Activated CD8-positive, alpha-beta T cell treated with anti-CD3 and anti-CD28 coated beads, Interleukin-2, amount 10 ng/mL, durations not matched to agents 7 days and 5 days (primary cell): ENCODE data around the gene CBR4. TPM values are rescaled to one million over a fixed set of nuclear protein-coding genes. Genes with fewer than 3 reads are reported as not detected.
"Not testable (repeated sequence)": the region's sequence is repeated elsewhere in the genome, so short reads cannot be mapped to it uniquely, and the experiment has no call there.

ENCODE experiments used
- ATAC-seq: fragments of 150-1000 bp; cut with Tn5 transposase; one replicate; pipeline ENCODE4 v1.10.0; 2021; ENCODE audit warnings: moderate library complexity
- CTCF ChIA-PET: fragments of 350-600 bp; sonication (Branson Sonifier 250); formaldehyde crosslinking; loops from one replicate; lab custom pipeline; 2021; ENCODE audit warnings: antibody characterized with exemption; lab: Charles Lee
- POLR2A ChIA-PET: fragments of 350-600 bp; sonication (Branson Sonifier 250); formaldehyde crosslinking; loops from one replicate; lab custom pipeline; 2021; ENCODE audit warnings: antibody characterized with exemption; lab: Charles Lee
- DNase-seq: peaks from one replicate; pipeline ENCODE4 v3.0.0-alpha.2; 2020
- H3K27ac Mint-ChIP-seq: one replicate; pipeline ENCODE4 v1.8.0; 2021; ENCODE audit warnings: mild to moderate bottlenecking, mixed read lengths
- H3K27me3 Mint-ChIP-seq: one replicate; pipeline ENCODE4 v1.8.0; 2021; ENCODE audit warnings: low read depth, mixed read lengths
- H3K36me3 Mint-ChIP-seq: one replicate; pipeline ENCODE4 v1.8.0; 2021; ENCODE audit warnings: low read depth, mixed read lengths
- H3K4me1 Mint-ChIP-seq: one replicate; pipeline ENCODE4 v1.8.0; 2021; ENCODE audit warnings: low read depth, mixed read lengths
- H3K4me3 Mint-ChIP-seq: one replicate; pipeline ENCODE4 v1.8.0; 2021; ENCODE audit warnings: mild to moderate bottlenecking, mixed read lengths
- H3K9me3 Mint-ChIP-seq: one replicate; pipeline ENCODE4 v1.8.0; 2022; ENCODE audit warnings: mixed read lengths; ENCODE audit not compliant: insufficient read depth
- total RNA-seq, 2 experiments: library from RNA; stranded (reverse); gene quantifications; one replicate each; pipeline ENCODE4 v1.2.3, GENCODE V29; 2021

The CBR4 gene
- total RNA-seq, 2 experiments from 2014 or later, result 11.6 to 11.7 TPM

GRCh38 chr4:169009286-169010124 is 550 bp downstream of the CBR4 start:
- CTCF ChIA-PET, result interaction anchor here (0.8 to 1.9 kb wide), 12 partner anchors 14 to 603 kb away, joined by 3 to 6 read pairs (median 3); partner anchors contain the start of gene NEK1
- Mint-ChIP-seq H3K27ac (peak overlapping the region; percentile 96), H3K4me1 (peaks cover 32% of the 10 kb centered on the region), H3K9me3 (no peaks in the 10 kb centered on the region), H3K4me3 (peak overlapping the region; percentile 83), H3K27me3 (peaks cover 5% of the 10 kb centered on the region), H3K36me3 (peaks cover 7% of the 10 kb centered on the region)
- peak; percentile 49 for ATAC-seq
- DNase-seq, result peak; percentile 66
- POLR2A ChIA-PET, result interaction anchor here (0.6 to 1.6 kb wide), 5 partner anchors 18 to 691 kb away, joined by 3 to 8 read pairs (median 4); partner anchors contain the start of gene DDX60

- Mint-ChIP-seq H3K4me3 (no peak overlapping the region), H3K9me3 (no peaks in the 10 kb centered on the region), H3K27me3 (no peaks in the 10 kb centered on the region), H3K27ac (no peak overlapping the region), H3K4me1 (peaks cover 23% of the 10 kb centered on the region), H3K36me3 (peaks cover 26% of the 10 kb centered on the region)
- no peak for DNase-seq
- POLR2A ChIA-PET, result no interaction called here
- CTCF ChIA-PET, result interaction anchor here (0.6 to 2.3 kb wide), 3 partner anchors 9 to 82 kb away, joined by 3 to 8 read pairs (median 6); no protein-coding TSS in a partner anchor
- no peak for ATAC-seq
Observed at GRCh38 chr4:169005453-169006099, 4.5 kb downstream of the CBR4 start.

DNA sequence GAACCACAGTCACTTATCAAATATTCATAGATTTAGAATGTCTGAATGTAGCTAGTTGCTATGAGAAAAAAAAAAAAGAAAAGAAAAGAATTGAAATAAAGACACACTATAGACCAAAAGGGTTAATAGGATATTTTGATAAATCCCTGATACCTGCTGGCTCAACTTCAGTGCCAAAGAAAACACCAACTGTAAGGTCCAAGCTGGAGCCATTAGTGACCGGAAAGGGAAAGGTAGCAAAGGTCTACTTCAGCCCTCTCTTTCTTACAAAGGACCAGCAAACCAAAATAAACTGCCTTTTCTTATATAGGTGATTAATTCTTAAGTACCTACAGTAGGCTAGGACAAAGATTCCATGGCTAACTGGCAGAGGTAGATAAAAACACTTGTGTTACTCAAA is 9.7 kb downstream of the CBR4 start:
- no peaks in the 10 kb centered on the region for H3K4me1 Mint-ChIP-seq
- peaks cover 27% of the 10 kb centered on the region for H3K36me3 Mint-ChIP-seq
- DNase-seq, result no peak
- ChIA-PET POLR2A (no interaction called here), CTCF (interaction anchor here (0.6 to 1.6 kb wide), 3 partner anchors 8 to 211 kb away, joined by 3 to 4 read pairs (median 3); no protein-coding TSS in a partner anchor)
- no peaks in the 10 kb centered on the region for H3K27me3 Mint-ChIP-seq
- no peak overlapping the region for H3K4me3 Mint-ChIP-seq
- no peak overlapping the region for H3K27ac Mint-ChIP-seq
- no peak for ATAC-seq
- no peaks in the 10 kb centered on the region for H3K9me3 Mint-ChIP-seq

DNA sequence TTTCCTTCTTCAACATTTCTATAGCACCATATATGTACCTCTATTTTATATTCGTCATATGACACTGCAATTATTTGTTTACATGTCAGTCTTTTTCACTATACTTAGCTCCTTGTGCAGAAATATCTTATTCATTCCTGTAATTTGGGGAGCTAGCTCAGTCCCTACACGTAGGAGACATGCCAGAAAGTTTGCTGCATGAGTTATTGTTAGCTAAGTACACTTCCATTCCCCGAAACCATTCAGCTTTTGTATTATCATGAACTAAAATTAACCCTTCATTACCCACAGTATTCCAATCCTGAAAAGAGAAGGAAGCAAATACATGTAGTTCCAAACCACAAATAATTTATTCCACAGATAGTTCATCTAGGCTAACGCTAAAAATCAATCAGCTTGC is 10.2 kb downstream of the CBR4 start:
- Mint-ChIP-seq H3K27me3 (no peaks in the 10 kb centered on the region), H3K9me3 (no peaks in the 10 kb centered on the region), H3K4me3 (no peak overlapping the region), H3K36me3 (peaks cover 27% of the 10 kb centered on the region), H3K27ac (no peak overlapping the region), H3K4me1 (no peaks in the 10 kb centered on the region)
- ATAC-seq, result no peak
- CTCF ChIA-PET, result interaction anchor here (1.2 to 2.2 kb wide), 3 partner anchors 8 to 77 kb away, joined by 3 to 10 read pairs (median 3); no protein-coding TSS in a partner anchor
- DNase-seq, result no peak
- POLR2A ChIA-PET, result no interaction called here

DNA sequence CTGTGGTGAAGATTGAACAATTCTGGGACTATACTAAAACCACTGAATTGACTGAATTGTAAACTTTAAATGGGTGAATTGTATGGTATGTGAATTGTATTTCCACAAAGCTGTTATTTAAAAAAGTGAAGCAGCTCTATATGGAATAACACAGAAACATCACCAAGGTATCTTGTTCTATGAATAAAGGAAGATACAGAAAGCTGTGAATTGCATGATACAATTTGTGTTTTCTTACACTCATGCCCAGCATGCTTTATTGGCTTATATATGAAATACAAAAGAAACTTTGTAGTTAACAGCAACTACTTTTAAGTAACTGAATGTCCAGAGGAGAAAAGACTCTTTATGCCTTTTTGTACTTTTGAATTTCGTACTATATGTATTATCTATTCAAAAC is 11.5 kb downstream of the CBR4 start:
- no peak overlapping the region for H3K27ac Mint-ChIP-seq
- POLR2A ChIA-PET, result no interaction called here

GRCh38 chr4:168995537-168996295 is 14.3 kb downstream of the CBR4 start:
- no peak for DNase-seq
- Mint-ChIP-seq H3K27ac (no peak overlapping the region), H3K4me3 (no peak overlapping the region), H3K36me3 (peaks cover 9% of the 10 kb centered on the region), H3K9me3 (no peaks in the 10 kb centered on the region), H3K4me1 (no peaks in the 10 kb centered on the region), H3K27me3 (no peaks in the 10 kb centered on the region)
- ChIA-PET POLR2A (no interaction called here), CTCF (interaction anchor here (1.1 to 1.5 kb wide), 3 partner anchors 10 to 569 kb away, joined by 3 to 6 read pairs (median 3); no protein-coding TSS in a partner anchor)
- no peak for ATAC-seq

More for the DNA sequence above, 11.5 kb downstream of the CBR4 start:
- Mint-ChIP-seq H3K4me3 (no peak overlapping the region), H3K27me3 (no peaks in the 10 kb centered on the region), H3K36me3 (peaks cover 22% of the 10 kb centered on the region), H3K4me1 (no peaks in the 10 kb centered on the region), H3K9me3 (no peaks in the 10 kb centered on the region)
- CTCF ChIA-PET, result interaction anchor here (2.2 kb wide), 1 partner anchor 75 kb away, joined by 10 read pairs; no protein-coding TSS in a partner anchor
- DNase-seq (no peak), ATAC-seq (no peak)

GRCh38 chr4:168994958-168995357 is 15.1 kb downstream of the CBR4 start:
- CTCF ChIA-PET, result no interaction called here
- DNase-seq (no peak), ATAC-seq (no peak)
- H3K27ac Mint-ChIP-seq, result no peak overlapping the region
- no peak overlapping the region for H3K4me3 Mint-ChIP-seq
- no peaks in the 10 kb centered on the region for H3K4me1 Mint-ChIP-seq
- peaks cover 8% of the 10 kb centered on the region for H3K36me3 Mint-ChIP-seq
- H3K27me3 Mint-ChIP-seq, result no peaks in the 10 kb centered on the region
- POLR2A ChIA-PET, result no interaction called here
- H3K9me3 Mint-ChIP-seq, result no peaks in the 10 kb centered on the region

DNA sequence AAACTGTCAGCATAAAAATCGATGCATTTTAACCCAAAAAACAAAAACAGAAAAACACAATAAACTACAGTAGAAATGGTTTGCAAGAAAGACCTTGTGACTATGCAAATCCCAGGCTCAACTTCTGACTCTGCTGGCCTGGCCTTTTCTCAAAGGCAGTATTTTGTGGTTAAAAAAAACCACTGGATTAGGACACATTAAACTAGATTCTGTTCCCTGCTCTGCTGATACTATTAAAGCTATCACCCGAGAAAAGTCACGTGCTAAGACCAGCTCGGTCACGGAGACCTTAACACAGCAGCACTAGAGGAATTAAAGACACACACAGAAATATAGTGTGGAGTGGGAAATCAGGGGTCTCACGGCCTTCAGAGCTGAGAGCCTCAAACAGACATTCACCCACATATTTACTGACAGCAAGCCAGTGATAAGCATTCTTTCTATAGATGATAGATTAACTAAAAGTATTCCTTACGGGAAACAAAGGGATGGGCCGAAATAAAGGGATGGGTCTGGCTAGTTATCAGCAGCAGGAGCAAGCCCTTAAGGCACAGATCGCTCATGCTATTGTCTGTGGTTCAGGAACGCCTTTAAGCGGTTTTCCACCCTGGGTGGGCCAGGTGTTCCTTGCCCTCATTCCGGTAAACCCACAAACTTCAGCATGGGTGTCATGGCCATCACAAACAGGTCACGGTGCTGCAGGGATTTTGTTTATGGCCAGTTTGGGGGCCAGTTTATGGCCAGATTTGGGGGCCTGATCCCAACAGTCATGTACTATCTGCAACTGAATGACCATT is 16.1 kb downstream of the CBR4 start:
- Mint-ChIP-seq H3K27me3 (no peaks in the 10 kb centered on the region), H3K9me3 (no peaks in the 10 kb centered on the region), H3K4me3 (no peak overlapping the region), H3K4me1 (no peaks in the 10 kb centered on the region), H3K36me3 (peaks cover 9% of the 10 kb centered on the region), H3K27ac (no peak overlapping the region)
- DNase-seq (no peak), ATAC-seq (no peak)
- ChIA-PET POLR2A (no interaction called here), CTCF (no interaction called here)

GRCh38 chr4:168992952-168993482 is 17.0 kb downstream of the CBR4 start:
- POLR2A ChIA-PET, H3K36me3 Mint-ChIP-seq, H3K27me3 Mint-ChIP-seq, H3K4me3 Mint-ChIP-seq, ATAC-seq, DNase-seq, H3K9me3 Mint-ChIP-seq, H3K27ac Mint-ChIP-seq, CTCF ChIA-PET, H3K4me1 Mint-ChIP-seq: not testable (repeated sequence)

- ChIA-PET CTCF (no interaction called here), POLR2A (no interaction called here)
- ATAC-seq (no peak), DNase-seq (no peak)
- Mint-ChIP-seq H3K9me3 (peaks cover 25% of the 10 kb centered on the region), H3K27ac (no peak overlapping the region), H3K27me3 (no peaks in the 10 kb centered on the region), H3K4me1 (no peaks in the 10 kb centered on the region), H3K4me3 (no peak overlapping the region), H3K36me3 (peaks cover 46% of the 10 kb centered on the region)
Observed at GRCh38 chr4:168981942-168982341, 28.1 kb downstream of the CBR4 start.

DNA sequence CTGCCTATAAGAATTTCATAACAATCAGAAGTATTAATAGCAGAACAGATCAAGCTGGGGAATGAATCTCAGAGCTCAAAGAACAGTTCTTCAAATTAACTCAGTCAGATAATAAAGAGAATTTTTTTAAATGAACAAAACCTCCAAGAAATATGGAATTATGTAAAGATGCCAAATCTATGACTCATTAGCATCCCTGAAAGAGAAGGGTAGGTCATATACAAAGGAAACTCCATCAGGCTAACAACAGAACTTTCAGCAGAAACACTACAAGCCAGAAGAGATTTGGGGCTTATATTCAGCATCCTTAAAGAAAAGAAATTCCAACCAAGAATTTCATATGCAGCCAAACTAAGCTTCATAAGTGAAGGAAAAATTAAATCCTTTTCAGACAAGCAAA is 28.6 kb downstream of the CBR4 start:
- no peak for DNase-seq
- ChIA-PET CTCF (no interaction called here), POLR2A (no interaction called here)
- no peak overlapping the region for H3K4me3 Mint-ChIP-seq
- no peak overlapping the region for H3K27ac Mint-ChIP-seq
- peaks cover 46% of the 10 kb centered on the region for H3K36me3 Mint-ChIP-seq
- no peaks in the 10 kb centered on the region for H3K4me1 Mint-ChIP-seq
- ATAC-seq, result no peak
- H3K27me3 Mint-ChIP-seq, result no peaks in the 10 kb centered on the region
- peaks cover 25% of the 10 kb centered on the region for H3K9me3 Mint-ChIP-seq
